Measurements from ENCODE around the gene KLF13.

The KLF13 gene

DNA sequence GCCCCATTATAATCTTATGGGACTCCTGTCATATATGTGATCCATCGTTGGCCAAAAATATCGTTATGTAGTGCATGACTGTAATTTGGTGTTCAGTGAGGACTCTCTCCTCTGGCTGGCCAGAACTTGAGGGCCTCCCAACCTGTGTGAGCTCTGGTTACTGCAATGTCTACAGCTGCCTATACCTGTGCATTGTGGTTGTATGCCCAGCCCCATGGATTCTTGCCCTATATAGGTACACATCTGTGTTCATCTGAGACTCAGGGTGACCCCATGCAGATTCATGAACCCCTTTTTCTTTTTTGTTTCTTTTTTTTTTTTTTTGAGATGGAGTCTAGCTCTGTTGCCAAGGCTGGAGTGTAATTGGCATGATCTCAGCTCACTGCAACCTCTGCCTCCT lies 32.6 kb upstream of the KLF13 start:
- Histone ChIP-seq H3K4me3 (ENCODE audit: low read length) (no peak overlapping the region), H3K79me2 (ENCODE audit: low read length) (no peaks in the 10 kb centered on the region), H3K27me3 (ENCODE audit: low read depth, low read length) (peaks cover 37% of the 10 kb centered on the region), H3K9me3 (ENCODE audit: insufficient read depth, low read length) (no peaks in the 10 kb centered on the region), H3K4me2 (ENCODE audit: low read length) (no peak overlapping the region), H4K20me1 (ENCODE audit: insufficient read depth, low read length) (no peaks in the 10 kb centered on the region), H2AFZ (ENCODE audit: low read depth, low read length) (no peak overlapping the region), H3K27ac (ENCODE audit: low read length) (no peak overlapping the region), H3K36me3 (replicated peaks; ENCODE audit: low read depth, low read length) (no peaks in the 10 kb centered on the region), H3K9ac (ENCODE audit: low read length) (no peak overlapping the region), H3K4me1 (ENCODE audit: low read length) (peaks cover 6% of the 10 kb centered on the region)
- TF ChIP-seq CTCF (IDR thresholded peaks at IDR 0.05; ENCODE audit: low read depth, low read length) (no peak), EZH2phosphoT487 (IDR thresholded peaks at IDR 0.05; ENCODE audit: low read depth) (no peak)

GRCh38 chr15:31295658-31296057 lies 31.0 kb upstream of the KLF13 start:
- Histone ChIP-seq H3K27me3 (ENCODE audit: low read depth, low read length) (peaks cover 37% of the 10 kb centered on the region), H3K4me3 (ENCODE audit: low read length) (no peak overlapping the region), H3K9me3 (ENCODE audit: insufficient read depth, low read length) (no peaks in the 10 kb centered on the region), H4K20me1 (ENCODE audit: insufficient read depth, low read length) (no peaks in the 10 kb centered on the region), H2AFZ (ENCODE audit: low read depth, low read length) (no peak overlapping the region), H3K79me2 (ENCODE audit: low read length) (no peaks in the 10 kb centered on the region), H3K9ac (ENCODE audit: low read length) (no peak overlapping the region), H3K4me2 (ENCODE audit: low read length) (no peak overlapping the region), H3K27ac (ENCODE audit: low read length) (no peak overlapping the region), H3K36me3 (replicated peaks; ENCODE audit: low read depth, low read length) (no peaks in the 10 kb centered on the region), H3K4me1 (ENCODE audit: low read length) (peaks cover 6% of the 10 kb centered on the region)
- TF ChIP-seq CTCF (IDR thresholded peaks at IDR 0.05; ENCODE audit: low read depth, low read length) (no peak), EZH2phosphoT487 (IDR thresholded peaks at IDR 0.05; ENCODE audit: low read depth) (no peak)

DNA sequence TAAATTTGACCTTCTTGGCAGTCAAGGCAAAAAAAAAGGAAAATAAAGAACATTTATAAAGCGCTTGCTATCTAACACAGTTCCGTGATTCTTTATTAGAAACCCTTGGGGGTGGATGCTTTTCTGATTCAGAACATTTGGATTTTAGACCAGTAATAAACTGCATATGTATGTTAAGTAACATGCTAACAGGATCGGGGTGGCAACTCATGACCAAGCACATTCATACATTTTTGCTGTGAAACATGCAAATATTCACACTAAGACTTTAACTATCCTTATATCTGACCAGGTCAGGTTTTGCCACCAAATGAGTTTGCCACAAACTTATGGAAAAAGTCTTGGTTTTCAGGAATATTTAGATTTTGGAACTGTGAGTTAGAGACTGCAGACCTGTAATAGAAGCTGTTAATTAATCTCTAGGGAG lies 30.4 kb upstream of the KLF13 start:
- TF ChIP-seq CTCF (IDR thresholded peaks at IDR 0.05; ENCODE audit: low read depth, low read length) (no peak), EZH2phosphoT487 (IDR thresholded peaks at IDR 0.05; ENCODE audit: low read depth) (no peak)
- H3K9me3 ChIP-seq (ENCODE audit: insufficient read depth, low read length): no peaks in the 10 kb centered on the region
- no peaks in the 10 kb centered on the region for H4K20me1 ChIP-seq (ENCODE audit: insufficient read depth, low read length)
- peaks cover 8% of the 10 kb centered on the region for H3K4me1 ChIP-seq (ENCODE audit: low read length)
- H2AFZ ChIP-seq (ENCODE audit: low read depth, low read length): no peak overlapping the region
- H3K4me3 ChIP-seq (ENCODE audit: low read length): no peak overlapping the region
- no peaks in the 10 kb centered on the region for H3K36me3 ChIP-seq (replicated peaks; ENCODE audit: low read depth, low read length)
- H3K9ac ChIP-seq (ENCODE audit: low read length): no peak overlapping the region
- H3K27me3 ChIP-seq (ENCODE audit: low read depth, low read length): peaks cover 32% of the 10 kb centered on the region
- H3K4me2 ChIP-seq (ENCODE audit: low read length): no peak overlapping the region
- no peaks in the 10 kb centered on the region for H3K79me2 ChIP-seq (ENCODE audit: low read length)
- H3K27ac ChIP-seq (ENCODE audit: low read length): no peak overlapping the region

DNA sequence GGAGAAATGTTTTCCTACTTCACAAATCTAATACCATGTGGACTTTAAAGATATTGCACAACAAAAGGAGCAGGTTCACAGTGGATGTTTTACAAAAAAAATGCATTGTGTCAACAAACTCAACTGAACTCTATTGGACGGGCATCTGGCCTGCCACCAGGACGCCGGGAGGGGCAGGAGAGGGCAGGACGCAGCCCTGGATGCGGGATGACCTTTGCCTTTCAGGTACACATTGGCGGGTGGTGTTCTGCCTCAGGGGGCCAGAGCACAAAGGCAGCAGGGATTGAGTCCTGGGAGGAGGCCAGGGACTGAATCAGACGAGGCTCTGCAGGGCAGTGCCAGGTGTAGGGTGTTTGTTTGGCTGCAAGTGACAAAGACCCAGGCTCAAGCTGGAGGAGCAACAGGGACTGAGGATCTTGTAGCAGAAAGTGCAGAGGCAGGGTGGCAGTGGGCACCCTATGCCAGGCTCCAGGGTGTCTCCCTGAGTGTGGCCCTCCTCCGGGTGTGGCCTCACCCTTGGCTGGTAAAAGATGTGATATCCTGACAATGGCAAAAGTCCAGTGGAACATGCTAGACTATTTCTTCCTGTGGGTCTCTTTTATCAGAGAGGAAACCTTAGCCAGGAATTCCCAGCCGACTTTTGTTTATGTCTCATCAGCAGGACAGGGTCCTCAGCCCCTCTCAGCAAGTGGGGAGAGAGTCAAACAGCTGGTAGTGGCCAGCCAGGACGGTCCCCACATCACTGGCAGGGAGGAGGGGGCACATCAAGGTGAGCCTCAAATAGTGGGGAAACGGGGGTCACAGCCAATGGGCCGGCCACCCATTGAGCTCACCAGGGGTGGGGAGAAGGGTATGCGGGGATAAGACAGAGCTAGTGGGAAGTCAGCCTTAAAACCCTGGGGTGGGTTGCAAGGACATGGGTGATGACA lies 29.7 kb upstream of the KLF13 start:
- Histone ChIP-seq H4K20me1 (ENCODE audit: insufficient read depth, low read length) (no peaks in the 10 kb centered on the region), H3K27me3 (ENCODE audit: low read depth, low read length) (peaks cover 29% of the 10 kb centered on the region), H3K79me2 (ENCODE audit: low read length) (no peaks in the 10 kb centered on the region), H3K4me3 (ENCODE audit: low read length) (no peak overlapping the region), H3K4me1 (ENCODE audit: low read length) (peaks cover 15% of the 10 kb centered on the region), H3K4me2 (ENCODE audit: low read length) (no peak overlapping the region), H3K27ac (ENCODE audit: low read length) (no peak overlapping the region), H3K36me3 (replicated peaks; ENCODE audit: low read depth, low read length) (no peaks in the 10 kb centered on the region), H2AFZ (ENCODE audit: low read depth, low read length) (no peak overlapping the region), H3K9ac (ENCODE audit: low read length) (no peak overlapping the region), H3K9me3 (ENCODE audit: insufficient read depth, low read length) (no peaks in the 10 kb centered on the region)
- TF ChIP-seq CTCF (IDR thresholded peaks at IDR 0.05; ENCODE audit: low read depth, low read length) (no peak), EZH2phosphoT487 (IDR thresholded peaks at IDR 0.05; ENCODE audit: low read depth) (no peak)
